Neural progenitor cell (in vitro differentiated cells): ENCODE results near the gene TLCD5. TPM values are rescaled to one million over a fixed set of nuclear protein-coding genes. Genes with fewer than 3 reads are reported as not detected.

Source experiments
- DNase-seq: peaks from one replicate; pipeline ENCODE4 v3.0.0-alpha.2; 2016; ENCODE audit warnings: low spot score
- H2AFZ ChIP-seq: fragments of 200-600 bp; sonication (generic); replicated peaks from 2 replicates; pipeline ENCODE4 v1.6.1; 2016; ENCODE audit warnings: antibody characterized with exemption
- H3F3A ChIP-seq: fragments of 200-600 bp; sonication (generic); 2 replicates; pipeline ENCODE4 v1.6.1; 2016; ENCODE audit warnings: antibody characterized with exemption, low read depth
- H3K27ac ChIP-seq: fragments of 200-600 bp; sonication (generic); 2 replicates; pipeline ENCODE4 v1.5.1; 2016; ENCODE audit warnings: mild to moderate bottlenecking
- H3K27me3 ChIP-seq: fragments of 200-600 bp; sonication (generic); 2 replicates; pipeline ENCODE4 v1.6.1; 2016; ENCODE audit warnings: mild to moderate bottlenecking, moderate library complexity
- H3K36me3 ChIP-seq: fragments of 200-600 bp; sonication (generic); 2 replicates; pipeline ENCODE4 v1.5.1; 2016
- H3K4me1 ChIP-seq: fragments of 200-600 bp; sonication (generic); 2 replicates; pipeline ENCODE4 v1.6.1; 2016; ENCODE audit warnings: mixed run types
- H3K4me2 ChIP-seq: fragments of 200-600 bp; sonication (generic); 2 replicates; pipeline ENCODE4 v1.6.1; 2016
- H3K4me3 ChIP-seq: fragments of 200-600 bp; sonication (generic); 2 replicates; pipeline ENCODE4 v1.5.1; 2016
- H3K79me2 ChIP-seq: fragments of 200-600 bp; sonication (generic); 2 replicates; pipeline ENCODE4 v1.6.1; 2016; ENCODE audit warnings: low read depth
- H3K9ac ChIP-seq: fragments of 200-600 bp; sonication (generic); 2 replicates; pipeline ENCODE4 v1.6.1; 2016
- H3K9me3 ChIP-seq: fragments of 200-600 bp; sonication (generic); 2 replicates; pipeline ENCODE4 v1.5.1; 2016; ENCODE audit warnings: low read depth
- H4K20me1 ChIP-seq: fragments of 200-600 bp; sonication (generic); 2 replicates; pipeline ENCODE4 v1.6.1; 2016; ENCODE audit warnings: low read depth
- H3K27ac Mint-ChIP-seq: 3 replicates; pipeline ENCODE4 v1.8.0; 2021; ENCODE audit warnings: mixed read lengths
- H3K27me3 Mint-ChIP-seq: 2 replicates; pipeline ENCODE4 v1.8.0; 2022; ENCODE audit warnings: low read depth, mild to moderate bottlenecking, inconsistent platforms, moderate library complexity, mixed read lengths; ENCODE audit not compliant: insufficient read depth
- H3K36me3 Mint-ChIP-seq: 3 replicates; pipeline ENCODE4 v1.8.0; 2021; ENCODE audit warnings: mixed read lengths
- H3K4me1 Mint-ChIP-seq: 3 replicates; pipeline ENCODE4 v1.8.0; 2021; ENCODE audit warnings: mixed read lengths
- H3K4me3 Mint-ChIP-seq: 3 replicates; pipeline ENCODE4 v1.8.0; 2021; ENCODE audit warnings: mild to moderate bottlenecking, moderate library complexity, mixed read lengths
- H3K9me3 Mint-ChIP-seq: 3 replicates; pipeline ENCODE4 v1.8.0; 2020; ENCODE audit warnings: mixed read lengths
- EZH2 ChIP-seq: fragments of 200-600 bp; sonication (generic); IDR thresholded peaks from 2 replicates; pipeline ENCODE4 v1.6.1; 2017; ENCODE audit warnings: antibody characterized with exemption, mild to moderate bottlenecking, moderate library complexity
- EZH2phosphoT487 ChIP-seq: fragments of 200-600 bp; sonication (generic); IDR thresholded peaks from 2 replicates; pipeline ENCODE4 v1.6.1; 2017; ENCODE audit warnings: antibody characterized with exemption
- total RNA-seq: library from RNA; depleted of rRNA; stranded (reverse); fragments of >200 nt; gene quantifications from 2 replicates; pipeline ENCODE4 v1.2.3, GENCODE V29; 2015; ENCODE audit warnings: low replicate concordance
- TF ChIP-seq, protein P1 (sequence below): fragments of 200-600 bp; sonication (generic); IDR thresholded peaks from 2 replicates; pipeline ENCODE4 v1.5.1; 2017; ENCODE audit warnings: antibody characterized with exemption, mild to moderate bottlenecking

Gene TLCD5
- total RNA-seq, 1 donor from 2014 or later, result 32.2 TPM

GRCh38 chr11:120329556-120329955 lies 4.5 kb downstream of the TLCD5 start:
- Histone ChIP-seq H3K27me3 (no peaks in the 10 kb centered on the region), H3K27ac (no peak overlapping the region), H3F3A (peaks cover 24% of the 10 kb centered on the region), H3K4me2 (no peak overlapping the region), H3K4me3 (no peak overlapping the region), H3K36me3 (no peaks in the 10 kb centered on the region), H3K79me2 (peaks cover 24% of the 10 kb centered on the region), H4K20me1 (peaks cover 21% of the 10 kb centered on the region), H3K9me3 (no peaks in the 10 kb centered on the region), H3K9ac (no peak overlapping the region), H3K4me1 (peaks cover 10% of the 10 kb centered on the region), H2AFZ (no peak overlapping the region)
- no peak overlapping the region for H3K4me3 Mint-ChIP-seq
- no peak overlapping the region for H3K27ac Mint-ChIP-seq
- H3K9me3 Mint-ChIP-seq, result no peaks in the 10 kb centered on the region
- H3K27me3 Mint-ChIP-seq, result no peaks in the 10 kb centered on the region
- TF ChIP-seq EZH2, result no peak
- TF ChIP-seq, protein P1, sequence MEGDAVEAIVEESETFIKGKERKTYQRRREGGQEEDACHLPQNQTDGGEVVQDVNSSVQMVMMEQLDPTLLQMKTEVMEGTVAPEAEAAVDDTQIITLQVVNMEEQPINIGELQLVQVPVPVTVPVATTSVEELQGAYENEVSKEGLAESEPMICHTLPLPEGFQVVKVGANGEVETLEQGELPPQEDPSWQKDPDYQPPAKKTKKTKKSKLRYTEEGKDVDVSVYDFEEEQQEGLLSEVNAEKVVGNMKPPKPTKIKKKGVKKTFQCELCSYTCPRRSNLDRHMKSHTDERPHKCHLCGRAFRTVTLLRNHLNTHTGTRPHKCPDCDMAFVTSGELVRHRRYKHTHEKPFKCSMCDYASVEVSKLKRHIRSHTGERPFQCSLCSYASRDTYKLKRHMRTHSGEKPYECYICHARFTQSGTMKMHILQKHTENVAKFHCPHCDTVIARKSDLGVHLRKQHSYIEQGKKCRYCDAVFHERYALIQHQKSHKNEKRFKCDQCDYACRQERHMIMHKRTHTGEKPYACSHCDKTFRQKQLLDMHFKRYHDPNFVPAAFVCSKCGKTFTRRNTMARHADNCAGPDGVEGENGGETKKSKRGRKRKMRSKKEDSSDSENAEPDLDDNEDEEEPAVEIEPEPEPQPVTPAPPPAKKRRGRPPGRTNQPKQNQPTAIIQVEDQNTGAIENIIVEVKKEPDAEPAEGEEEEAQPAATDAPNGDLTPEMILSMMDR, result no peak
- no peak for TF ChIP-seq EZH2phosphoT487
- DNase-seq, result no peak
- peaks cover 23% of the 10 kb centered on the region for H3K4me1 Mint-ChIP-seq
- peaks cover 6% of the 10 kb centered on the region for H3K36me3 Mint-ChIP-seq

DNA sequence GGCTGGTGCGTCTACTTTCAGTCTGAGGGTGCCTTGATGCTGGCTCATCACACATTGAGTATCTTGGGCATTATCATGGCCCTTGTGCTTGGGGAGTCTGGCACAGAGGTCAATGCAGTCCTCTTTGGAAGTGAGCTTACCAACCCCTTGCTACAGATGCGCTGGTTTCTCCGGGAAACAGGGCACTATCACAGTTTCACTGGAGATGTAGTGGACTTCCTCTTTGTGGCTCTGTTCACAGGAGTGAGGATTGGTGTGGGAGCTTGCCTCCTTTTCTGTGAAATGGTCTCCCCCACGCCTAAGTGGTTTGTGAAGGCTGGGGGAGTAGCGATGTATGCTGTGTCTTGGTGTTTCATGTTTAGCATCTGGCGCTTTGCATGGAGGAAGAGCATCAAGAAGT lies 4.9 kb downstream of the TLCD5 start:
- Mint-ChIP-seq H3K4me1 (peaks cover 22% of the 10 kb centered on the region), H3K36me3 (peaks cover 6% of the 10 kb centered on the region), H3K9me3 (no peaks in the 10 kb centered on the region), H3K4me3 (no peak overlapping the region), H3K27me3 (no peaks in the 10 kb centered on the region), H3K27ac (no peak overlapping the region)
- TF ChIP-seq EZH2phosphoT487 (no peak), EZH2 (no peak)
- TF ChIP-seq, protein P1, result no peak
- peaks cover 24% of the 10 kb centered on the region for H3K79me2 ChIP-seq
- H4K20me1 ChIP-seq, result peaks cover 21% of the 10 kb centered on the region
- no peak overlapping the region for H3K4me2 ChIP-seq
- H3K36me3 ChIP-seq, result no peaks in the 10 kb centered on the region
- no peak overlapping the region for H2AFZ ChIP-seq
- no peaks in the 10 kb centered on the region for H3K9me3 ChIP-seq
- H3K27ac ChIP-seq, result no peak overlapping the region
- DNase-seq, result no peak
- H3K4me1 ChIP-seq, result peaks cover 10% of the 10 kb centered on the region
- no peak overlapping the region for H3K4me3 ChIP-seq
- H3K27me3 ChIP-seq, result no peaks in the 10 kb centered on the region
- peaks cover 24% of the 10 kb centered on the region for H3F3A ChIP-seq
- no peak overlapping the region for H3K9ac ChIP-seq

- DNase-seq, result no peak
- Mint-ChIP-seq H3K4me1 (peaks cover 18% of the 10 kb centered on the region), H3K27me3 (no peaks in the 10 kb centered on the region), H3K36me3 (peaks cover 6% of the 10 kb centered on the region), H3K9me3 (no peaks in the 10 kb centered on the region), H3K4me3 (no peak overlapping the region), H3K27ac (no peak overlapping the region)
- Histone ChIP-seq H3K4me1 (peaks cover 3% of the 10 kb centered on the region), H3K4me2 (no peak overlapping the region), H2AFZ (no peak overlapping the region), H3K4me3 (no peak overlapping the region), H3K36me3 (no peaks in the 10 kb centered on the region), H3K9me3 (no peaks in the 10 kb centered on the region), H3K79me2 (peaks cover 15% of the 10 kb centered on the region), H3K27ac (no peak overlapping the region), H3F3A (peaks cover 24% of the 10 kb centered on the region), H3K27me3 (no peaks in the 10 kb centered on the region), H4K20me1 (peaks cover 11% of the 10 kb centered on the region), H3K9ac (no peak overlapping the region)
- TF ChIP-seq EZH2phosphoT487 (no peak), EZH2 (no peak)
- TF ChIP-seq, protein P1, result no peak
Measured at GRCh38 chr11:120331301-120331996, 6.3 kb downstream of the TLCD5 start.
